BLaER1 treated with 17β-estradiol and CSF1 and Interleukin-3, amounts not matched to agents 10 nM and 100 nM (cell line): ENCODE data around the gene AOAH.

Experiments used
- H3K27ac ChIP-seq, 11 experiments: shearing (Covaris generic); formaldehyde crosslinking; 2 replicates each; pipeline ENCODE4 v1.8.1; 2022
- H3K27me3 ChIP-seq, 11 experiments: shearing (Covaris generic); formaldehyde crosslinking; 2 replicates each; pipeline ENCODE4 v1.8.1; 2022
- H3K36me3 ChIP-seq, 11 experiments: shearing (Covaris generic); formaldehyde crosslinking; 2 replicates each; pipeline ENCODE4 v1.8.1; 2022
- H3K4me1 ChIP-seq, 10 experiments: shearing (Covaris generic); formaldehyde crosslinking; 2 replicates each; pipeline ENCODE4 v1.8.1; 2022
- H3K4me2 ChIP-seq, 11 experiments: shearing (Covaris generic); formaldehyde crosslinking; 2 replicates each; pipeline ENCODE4 v1.8.1; 2022
- H3K4me3 ChIP-seq, 10 experiments: shearing (Covaris generic); formaldehyde crosslinking; 2 replicates each; pipeline ENCODE4 v1.8.1; 2022
- H3K9ac ChIP-seq, 11 experiments: shearing (Covaris generic); formaldehyde crosslinking; 2 replicates each; pipeline ENCODE4 v1.8.1; 2022
- H3K9me3 ChIP-seq, 11 experiments: shearing (Covaris generic); formaldehyde crosslinking; replicated peaks in 1 of 11; 2 replicates each; pipeline ENCODE4 v1.8.1; 2022
- H4K20me1 ChIP-seq, 11 experiments: shearing (Covaris generic); formaldehyde crosslinking; 2 replicates each; pipeline ENCODE4 v1.8.1; 2022
- Cebpa-rat ChIP-seq, 11 experiments: shearing (Covaris generic); IDR thresholded peaks; 2 replicates each; pipeline ENCODE4 v1.8.1; 2022

AOAH gene

GRCh38 chr7:36527549-36527913 lies 196.8 kb downstream of the AOAH start:
- no peak for TF ChIP-seq Cebpa-rat (IDR thresholded peaks at IDR 0.05)
- Histone ChIP-seq H3K9me3 (no peaks in the 10 kb centered on the region), H3K4me3 (no peak overlapping the region), H3K9ac (no peak overlapping the region), H4K20me1 (no peaks in the 10 kb centered on the region), H3K4me2 (peak overlapping the region in 10 of 11 experiments; percentile 22 to 71 (median 46); a peak in 17 of 22 replicates), H3K4me1 (peaks cover 7 to 25% (median 20%) of the 10 kb centered on the region in 10 experiments; a peak in 18 of 20 replicates), H3K36me3 (peaks cover 0 to 37% (median 0%) of the 10 kb centered on the region in 11 experiments; a peak in 1 of 22 replicates), H3K27me3 (no peaks in the 10 kb centered on the region), H3K27ac (peak overlapping the region in 3 of 11 experiments; percentile 4 to 38 (median 24); a peak in 3 of 22 replicates)

- Histone ChIP-seq H3K27me3 (no peaks in the 10 kb centered on the region), H3K4me3 (no peak overlapping the region), H3K9me3 (no peaks in the 10 kb centered on the region), H3K4me1 (peaks cover 7 to 25% (median 20%) of the 10 kb centered on the region in 10 experiments; a peak in 18 of 20 replicates), H4K20me1 (no peaks in the 10 kb centered on the region), H3K27ac (peak overlapping the region in 1 of 11 experiments; percentile 38; a peak in 1 of 22 replicates), H3K9ac (no peak overlapping the region), H3K4me2 (peak overlapping the region in 4 of 11 experiments; percentile 45 to 71 (median 56); a peak in 8 of 22 replicates), H3K36me3 (peaks cover 0 to 33% (median 0%) of the 10 kb centered on the region in 11 experiments; a peak in 1 of 22 replicates)
- no peak for TF ChIP-seq Cebpa-rat (IDR thresholded peaks at IDR 0.05)
Observed at GRCh38 chr7:36526863-36527548, 197.3 kb downstream of the AOAH start.

- H3K9ac ChIP-seq: no peak overlapping the region
- no peaks in the 10 kb centered on the region for H3K9me3 ChIP-seq
- no peak overlapping the region for H3K4me3 ChIP-seq
- no peaks in the 10 kb centered on the region for H3K27me3 ChIP-seq
- TF ChIP-seq Cebpa-rat (IDR thresholded peaks at IDR 0.05): no peak
- H3K4me2 ChIP-seq: no peak overlapping the region
- H4K20me1 ChIP-seq: no peaks in the 10 kb centered on the region
- peaks cover 14 to 29% (median 24%) of the 10 kb centered on the region in 10 experiments; a peak in 19 of 20 replicates for H3K4me1 ChIP-seq
- peaks cover 0 to 21% (median 0%) of the 10 kb centered on the region in 11 experiments; a peak in 1 of 22 replicates for H3K36me3 ChIP-seq
- no peak overlapping the region for H3K27ac ChIP-seq
Observed at GRCh38 chr7:36523371-36524101, 200.8 kb downstream of the AOAH start.

DNA sequence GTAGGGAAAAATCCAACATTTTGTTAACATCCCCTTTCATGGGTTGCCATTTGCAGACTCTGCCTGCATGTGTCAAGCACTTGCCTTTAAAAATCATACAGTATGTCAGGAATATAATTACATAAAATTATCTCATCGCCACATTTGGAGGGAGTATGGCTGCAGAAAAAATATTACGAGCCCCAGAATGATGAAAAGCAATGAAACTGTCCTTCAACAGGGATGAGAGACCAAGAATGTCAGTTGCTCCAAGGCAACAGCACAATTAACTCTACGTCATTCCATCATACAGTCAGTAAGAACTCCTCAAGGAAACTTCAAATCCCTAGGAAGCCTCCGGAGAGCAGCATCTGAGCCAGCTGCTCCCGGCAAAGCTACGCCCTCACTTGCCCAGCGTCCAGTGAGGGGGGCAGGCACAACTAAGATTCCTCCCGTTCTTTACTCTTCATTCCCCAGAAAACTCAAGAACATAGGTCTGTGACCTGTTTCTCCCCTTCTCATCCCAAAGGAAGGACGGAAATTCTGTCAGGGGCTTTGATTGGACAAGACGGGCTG lies 201.8 kb downstream of the AOAH start:
- Histone ChIP-seq H3K27me3 (no peaks in the 10 kb centered on the region), H3K4me1 (peaks cover 9 to 24% (median 14%) of the 10 kb centered on the region in 10 experiments; a peak in 18 of 20 replicates), H4K20me1 (no peaks in the 10 kb centered on the region), H3K9ac (no peak overlapping the region), H3K4me2 (no peak overlapping the region), H3K9me3 (no peaks in the 10 kb centered on the region), H3K4me3 (no peak overlapping the region), H3K27ac (no peak overlapping the region), H3K36me3 (peaks cover 0 to 22% (median 0%) of the 10 kb centered on the region in 11 experiments; a peak in 1 of 22 replicates)
- no peak for TF ChIP-seq Cebpa-rat (IDR thresholded peaks at IDR 0.05)

DNA sequence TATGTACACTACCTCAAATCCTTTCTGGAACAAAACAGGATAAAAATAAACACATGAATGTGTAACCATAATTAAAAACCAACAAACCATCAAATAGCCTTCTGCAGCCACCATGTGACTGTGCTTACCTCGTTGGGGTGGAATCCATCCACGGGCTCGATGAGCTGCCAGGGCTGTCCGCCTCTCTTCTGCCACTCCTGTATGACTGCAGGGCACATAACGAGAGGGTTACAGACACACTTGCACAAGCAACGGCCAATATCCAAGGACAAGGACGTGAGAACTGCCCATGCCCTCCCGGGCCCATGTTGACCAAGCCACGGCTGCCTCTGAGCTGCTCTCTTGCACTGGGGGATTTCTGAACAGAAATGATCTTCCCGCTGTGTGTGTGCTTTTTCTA lies 202.4 kb downstream of the AOAH start:
- H3K27me3 ChIP-seq: no peaks in the 10 kb centered on the region
- H3K4me1 ChIP-seq: peaks cover 3 to 18% (median 9%) of the 10 kb centered on the region in 10 experiments; a peak in 16 of 20 replicates
- TF ChIP-seq Cebpa-rat (IDR thresholded peaks at IDR 0.05): no peak
- H3K4me3 ChIP-seq: no peak overlapping the region
- H3K36me3 ChIP-seq: peaks cover 0 to 19% (median 0%) of the 10 kb centered on the region in 11 experiments; a peak in 1 of 22 replicates
- no peaks in the 10 kb centered on the region for H4K20me1 ChIP-seq
- no peak overlapping the region for H3K27ac ChIP-seq
- no peak overlapping the region for H3K9ac ChIP-seq
- H3K9me3 ChIP-seq: no peaks in the 10 kb centered on the region
- no peak overlapping the region for H3K4me2 ChIP-seq

GRCh38 chr7:36521133-36521532 lies 203.2 kb downstream of the AOAH start:
- Histone ChIP-seq H3K27ac (no peak overlapping the region), H3K27me3 (no peaks in the 10 kb centered on the region), H4K20me1 (no peaks in the 10 kb centered on the region), H3K4me1 (peaks cover 0 to 15% (median 9%) of the 10 kb centered on the region in 10 experiments; a peak in 10 of 20 replicates), H3K36me3 (peaks cover 0 to 19% (median 0%) of the 10 kb centered on the region in 11 experiments; a peak in 1 of 22 replicates), H3K9ac (no peak overlapping the region), H3K4me2 (peak overlapping the region in 7 of 11 experiments; percentile 19 to 48 (median 31); a peak in 11 of 22 replicates), H3K4me3 (no peak overlapping the region), H3K9me3 (no peaks in the 10 kb centered on the region)
- TF ChIP-seq Cebpa-rat (IDR thresholded peaks at IDR 0.05): no peak

DNA sequence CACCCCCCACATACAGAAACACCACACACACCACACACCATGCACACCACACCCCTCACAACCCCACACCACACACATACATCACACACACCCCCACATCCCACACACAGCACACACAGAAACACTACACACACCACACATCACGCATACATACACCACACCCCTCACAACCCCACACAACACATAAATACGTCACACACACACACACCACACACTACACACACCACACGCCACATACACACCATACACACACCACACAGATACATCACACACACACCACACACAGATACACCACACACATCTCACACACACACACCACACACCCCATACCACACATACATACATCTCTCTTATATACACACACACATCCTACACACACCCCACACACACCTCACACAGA lies 208.4 kb downstream of the AOAH start:
- Histone ChIP-seq H3K4me3 (no peak overlapping the region), H3K36me3 (peaks cover 0 to 9% (median 0%) of the 10 kb centered on the region in 11 experiments; a peak in 2 of 22 replicates), H3K27me3 (no peaks in the 10 kb centered on the region), H3K27ac (no peak overlapping the region), H3K9ac (no peak overlapping the region), H4K20me1 (no peaks in the 10 kb centered on the region), H3K9me3 (no peaks in the 10 kb centered on the region), H3K4me2 (no peak overlapping the region), H3K4me1 (peaks cover 0 to 13% (median 6%) of the 10 kb centered on the region in 10 experiments; a peak in 10 of 20 replicates)
- TF ChIP-seq Cebpa-rat (IDR thresholded peaks at IDR 0.05): no peak

DNA sequence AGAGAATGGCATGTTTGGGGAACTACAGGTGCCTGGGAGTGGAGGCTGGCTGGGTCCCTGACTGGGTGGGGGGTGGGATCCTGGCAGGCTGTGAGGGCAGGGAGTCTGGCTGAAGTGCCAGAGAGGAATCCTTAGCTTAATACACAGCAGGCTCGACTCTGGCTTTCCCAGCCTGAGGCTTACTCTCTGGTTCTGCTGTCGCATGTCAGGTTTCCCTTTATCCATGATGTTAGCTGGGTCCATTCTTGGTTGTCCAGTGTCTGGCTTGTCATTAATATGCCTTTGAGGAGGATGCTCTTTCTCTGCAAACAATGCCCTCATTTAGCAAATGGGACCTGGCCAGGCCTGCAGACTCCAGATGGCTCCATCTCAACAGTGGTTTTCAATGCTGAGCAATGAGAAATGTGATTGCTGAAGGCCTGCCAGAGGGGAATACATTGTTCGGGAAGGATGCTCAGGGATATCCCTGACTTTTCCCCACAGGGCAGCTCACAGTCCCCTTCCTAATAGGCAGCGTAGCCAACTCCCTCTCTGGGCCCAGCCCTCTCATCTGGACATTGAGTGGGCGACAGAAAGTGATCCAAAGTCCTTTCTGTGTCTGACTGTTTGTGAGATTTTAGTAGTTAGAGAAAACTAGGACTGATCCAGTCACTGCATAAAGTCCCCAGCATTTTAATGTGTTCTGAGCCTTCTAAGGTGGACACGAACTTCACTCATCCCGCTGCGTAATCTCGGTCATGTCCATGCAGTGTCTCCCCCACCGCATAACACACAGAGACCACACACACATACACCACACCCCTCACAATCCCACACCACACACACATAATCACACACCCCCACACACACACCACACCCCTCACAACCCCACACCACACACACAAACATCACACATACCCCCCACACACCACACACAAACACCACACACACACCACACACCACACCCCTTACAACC lies 209.7 kb downstream of the AOAH start:
- Histone ChIP-seq H3K27ac (no peak overlapping the region), H3K36me3 (peaks cover 0 to 9% (median 0%) of the 10 kb centered on the region in 11 experiments; a peak in 2 of 22 replicates), H3K4me2 (no peak overlapping the region), H4K20me1 (no peaks in the 10 kb centered on the region), H3K4me3 (no peak overlapping the region), H3K9me3 (no peaks in the 10 kb centered on the region), H3K4me1 (peaks cover 0 to 7% (median 0%) of the 10 kb centered on the region in 10 experiments; a peak in 3 of 20 replicates), H3K27me3 (no peaks in the 10 kb centered on the region), H3K9ac (no peak overlapping the region)
- TF ChIP-seq Cebpa-rat (IDR thresholded peaks at IDR 0.05): no peak
